Stomach (tissue), 4 donors: Measurements from ENCODE around the gene RGSL1.

Experiments
- POLR2A ChIP-seq, 4 donors: fragments of 450-650 bp; IDR thresholded peaks; one replicate each; pipeline ENCODE4 v1.6.1; 2016; ENCODE audit warnings: antibody characterized with exemption in 4 of 4, control low read depth in 2 of 4, mild to moderate bottlenecking in 1 of 4, moderate library complexity in 1 of 4
- TF ChIP-seq, protein P1 (sequence below), 7 experiments: fragments of 450-650 bp in 4 of 7; fragments of 200-600 bp in 3 of 7; sonication (generic) in 3 of 7; IDR thresholded peaks; one replicate each; pipeline ENCODE4 v1.5.1; 2016 to 2019; ENCODE audit warnings: antibody characterized with exemption in 7 of 7, control low read depth in 2 of 7, mild to moderate bottlenecking in 1 of 7

DNA sequence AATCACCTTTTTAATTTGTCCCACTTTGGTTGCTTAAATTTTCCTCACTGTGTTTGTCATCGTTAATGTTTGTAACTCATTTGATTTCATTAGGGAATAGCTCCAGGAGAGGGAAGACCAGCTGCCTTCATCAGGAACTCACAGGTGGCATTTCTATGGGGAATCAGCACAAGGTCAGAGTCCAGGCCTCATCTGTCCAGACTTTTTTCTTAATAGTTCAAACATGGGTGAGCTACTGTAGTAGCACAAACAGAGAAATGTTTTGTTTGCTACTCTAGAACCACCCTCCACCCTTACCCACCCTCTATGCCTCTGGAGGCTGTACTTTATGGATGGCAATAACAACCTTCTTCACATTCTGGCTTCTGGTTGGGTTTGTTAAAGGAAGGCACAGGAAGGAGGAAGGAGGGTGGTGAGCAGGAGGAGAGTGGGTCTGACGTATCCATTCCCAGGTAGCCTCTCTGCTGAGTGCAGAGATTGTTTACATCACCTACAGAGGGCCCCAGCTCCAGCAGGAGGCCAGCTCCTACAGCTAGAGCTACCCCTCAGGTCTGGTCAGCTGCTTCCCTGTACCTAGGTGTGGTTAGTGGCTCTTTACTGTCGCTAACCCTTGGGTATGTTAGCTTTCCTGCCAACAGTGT is 41.4 kb upstream of the RGSL1 start:
- TF ChIP-seq, protein P1, sequence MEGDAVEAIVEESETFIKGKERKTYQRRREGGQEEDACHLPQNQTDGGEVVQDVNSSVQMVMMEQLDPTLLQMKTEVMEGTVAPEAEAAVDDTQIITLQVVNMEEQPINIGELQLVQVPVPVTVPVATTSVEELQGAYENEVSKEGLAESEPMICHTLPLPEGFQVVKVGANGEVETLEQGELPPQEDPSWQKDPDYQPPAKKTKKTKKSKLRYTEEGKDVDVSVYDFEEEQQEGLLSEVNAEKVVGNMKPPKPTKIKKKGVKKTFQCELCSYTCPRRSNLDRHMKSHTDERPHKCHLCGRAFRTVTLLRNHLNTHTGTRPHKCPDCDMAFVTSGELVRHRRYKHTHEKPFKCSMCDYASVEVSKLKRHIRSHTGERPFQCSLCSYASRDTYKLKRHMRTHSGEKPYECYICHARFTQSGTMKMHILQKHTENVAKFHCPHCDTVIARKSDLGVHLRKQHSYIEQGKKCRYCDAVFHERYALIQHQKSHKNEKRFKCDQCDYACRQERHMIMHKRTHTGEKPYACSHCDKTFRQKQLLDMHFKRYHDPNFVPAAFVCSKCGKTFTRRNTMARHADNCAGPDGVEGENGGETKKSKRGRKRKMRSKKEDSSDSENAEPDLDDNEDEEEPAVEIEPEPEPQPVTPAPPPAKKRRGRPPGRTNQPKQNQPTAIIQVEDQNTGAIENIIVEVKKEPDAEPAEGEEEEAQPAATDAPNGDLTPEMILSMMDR (IDR thresholded peaks at IDR 0.05): no peak
- no peak for TF ChIP-seq POLR2A (IDR thresholded peaks at IDR 0.05)
